Glutamatergic neuron (in vitro differentiated cells): Measurements from ENCODE around the gene AOC3. TPM values are rescaled to one million over a fixed set of nuclear protein-coding genes. Genes with fewer than 3 reads are reported as not detected.

Source experiments
- DNase-seq: peaks from one replicate; pipeline ENCODE4 v3.0.0; 2022
- H3K27ac Mint-ChIP-seq: one replicate; pipeline ENCODE4 v1.8.0; 2020; ENCODE audit warnings: mild to moderate bottlenecking, mixed read lengths, inconsistent platforms; ENCODE audit not compliant: unreplicated experiment
- H3K27me3 Mint-ChIP-seq: one replicate; pipeline ENCODE4 v1.8.0; 2020; ENCODE audit warnings: mild to moderate bottlenecking, moderate library complexity, mixed read lengths, inconsistent platforms; ENCODE audit not compliant: unreplicated experiment
- H3K36me3 Mint-ChIP-seq: one replicate; pipeline ENCODE4 v1.8.0; 2020; ENCODE audit warnings: mild to moderate bottlenecking, mixed read lengths, inconsistent platforms; ENCODE audit not compliant: unreplicated experiment
- H3K4me1 Mint-ChIP-seq: one replicate; pipeline ENCODE4 v1.8.0; 2020; ENCODE audit warnings: mild to moderate bottlenecking, low read depth, mixed read lengths, inconsistent platforms; ENCODE audit not compliant: unreplicated experiment
- H3K4me3 Mint-ChIP-seq: one replicate; pipeline ENCODE4 v1.8.0; 2020; ENCODE audit warnings: mild to moderate bottlenecking, mixed read lengths, inconsistent platforms; ENCODE audit not compliant: unreplicated experiment
- H3K9me3 Mint-ChIP-seq: one replicate; pipeline ENCODE4 v1.8.0; 2020; ENCODE audit warnings: mild to moderate bottlenecking, moderate library complexity, mixed read lengths, inconsistent platforms; ENCODE audit not compliant: unreplicated experiment
- CTCF ChIP-seq: fragments of 200-600 bp; sonication (generic); IDR thresholded peaks from one replicate; pipeline ENCODE4 v1.5.0; 2021; ENCODE audit not compliant: partially characterized antibody, unreplicated experiment
- microRNA-seq: library from miRNA; unstranded; fragments of <30 nt; microRNA quantifications from one replicate; pipeline ENCODE4, GENCODE V29; 2020; ENCODE audit not compliant: unreplicated experiment
- total RNA-seq: library from RNA; stranded (reverse); fragmentation: NEBNext Ultra II Directional; extraction: Animal tissue kit (Norgen Biotek cat#: 25700); gene quantifications from one replicate; pipeline ENCODE4 v1.2.1, GENCODE V29; 2021; ENCODE audit not compliant: unreplicated experiment

Gene AOC3
- total RNA-seq, 1 donor from 2014 or later = 2.0 TPM

- Mint-ChIP-seq H3K36me3 (no peaks in the 10 kb centered on the region), H3K27me3 (no peaks in the 10 kb centered on the region), H3K27ac (no peak overlapping the region), H3K4me3 (no peak overlapping the region), H3K4me1 (no peaks in the 10 kb centered on the region), H3K9me3 (no peaks in the 10 kb centered on the region)
- no peak for DNase-seq
- TF ChIP-seq CTCF = no peak
Measured at GRCh38 chr17:42901535-42902229, 50.7 kb downstream of the AOC3 start.

- Mint-ChIP-seq H3K27ac (no peak overlapping the region), H3K9me3 (no peaks in the 10 kb centered on the region), H3K27me3 (no peaks in the 10 kb centered on the region), H3K4me1 (no peaks in the 10 kb centered on the region), H3K36me3 (no peaks in the 10 kb centered on the region), H3K4me3 (no peak overlapping the region)
- TF ChIP-seq CTCF = no peak
- no peak for DNase-seq
Measured at GRCh38 chr17:42904110-42904469, 53.1 kb downstream of the AOC3 start.

- Mint-ChIP-seq H3K27me3 (peaks cover 2% of the 10 kb centered on the region), H3K4me3 (no peak overlapping the region), H3K27ac (no peak overlapping the region), H3K36me3 (no peaks in the 10 kb centered on the region), H3K9me3 (no peaks in the 10 kb centered on the region), H3K4me1 (no peaks in the 10 kb centered on the region)
- no peak for TF ChIP-seq CTCF
- no peak for DNase-seq
Measured at GRCh38 chr17:42906772-42907446, 55.9 kb downstream of the AOC3 start.

Small RNAs within 50 kb of the gene (microRNA-seq; reads per million reads assigned to microRNA genes)
- 2.9 reads per million, percentile 21 among the genes with 10 or more reads in this experiment for gene MIR6781

Other genes starting within 250 kb of the AOC3 start
- gene RETREG3, start 241.8 kb upstream of the AOC3 start, total RNA-seq = 88.2 TPM
- 74.2 TPM for gene TUBG1, start 241.5 kb upstream of the AOC3 start, total RNA-seq
- 22.1 TPM for gene TUBG2, start 191.9 kb upstream of the AOC3 start, total RNA-seq
- 40.6 TPM for gene PLEKHH3, start 174.2 kb upstream of the AOC3 start, total RNA-seq
- 1.6 TPM for gene CCR10, start 169.4 kb upstream of the AOC3 start, total RNA-seq
- gene CNTNAP1, start 168.7 kb upstream of the AOC3 start, total RNA-seq = 44.8 TPM
- 32.2 TPM for gene EZH1, start 106.2 kb upstream of the AOC3 start, total RNA-seq
- 4.6 TPM for gene RAMP2, start 90.0 kb upstream of the AOC3 start, total RNA-seq
- gene VPS25, start 77.8 kb upstream of the AOC3 start, total RNA-seq = 84.3 TPM
- gene WNK4, start 70.6 kb upstream of the AOC3 start, total RNA-seq = 2.7 TPM
- 56.7 TPM for gene COA3, start 52.5 kb upstream of the AOC3 start, total RNA-seq
- gene CNTD1, start 52.3 kb upstream of the AOC3 start, total RNA-seq = not detected
- 72.1 TPM for gene BECN1, start 26.9 kb upstream of the AOC3 start, total RNA-seq
- 127 TPM for gene PSME3, start 17.8 kb upstream of the AOC3 start, total RNA-seq
- gene AOC2, start 6.6 kb upstream of the AOC3 start, total RNA-seq = 6.1 TPM
- gene G6PC1, start 49.6 kb downstream of the AOC3 start, total RNA-seq = not detected
- 73.9 TPM for gene AARSD1, start 113.3 kb downstream of the AOC3 start, total RNA-seq
- 4.1 TPM for gene PTGES3L, start 128.9 kb downstream of the AOC3 start, total RNA-seq
- 14.0 TPM for gene RUNDC1, start 129.4 kb downstream of the AOC3 start, total RNA-seq
- 658 TPM for gene RPL27, start 147.2 kb downstream of the AOC3 start, total RNA-seq
- not detected for gene IFI35, start 155.6 kb downstream of the AOC3 start, total RNA-seq
- 413 TPM for gene VAT1, start 171.2 kb downstream of the AOC3 start, total RNA-seq
- 75.8 TPM for gene RND2, start 174.0 kb downstream of the AOC3 start, total RNA-seq